ENCODE measurements around the gene MIOS. TPM values are rescaled to one million over a fixed set of nuclear protein-coding genes. Genes with fewer than 3 reads are reported as not detected.

MIOS gene
- total and polyA plus RNA-seq, 2 of the 8 experiments (the other 6 are each of a cell fraction or from before 2014, with no cell fraction given) = 15.5 to 50.7 TPM

Other genes starting within 250 kb of the MIOS start
- gene COL28A1, start 31.0 kb upstream of the MIOS start, total RNA-seq (2021; fragmentation: NEBNext Ultra II Directional; extraction: Animal tissue kit (Norgen Biotek cat#: 25700)) = 0.22 and 0.44 TPM in 2 replicates
- gene COL28A1, start 31.0 kb upstream of the MIOS start, polyA plus RNA-seq (2011; rRNA removed) = 0.24 and 0.38 TPM in 2 replicates
- 10.4 and 10.8 TPM in 2 replicates for gene UMAD1, start 73.9 kb downstream of the MIOS start, total RNA-seq (2021; fragmentation: NEBNext Ultra II Directional; extraction: Animal tissue kit (Norgen Biotek cat#: 25700))
- gene UMAD1, start 73.9 kb downstream of the MIOS start, polyA plus RNA-seq (2011; rRNA removed) = 7.7 and 12.3 TPM in 2 replicates
- gene RPA3, start 151.7 kb downstream of the MIOS start, total RNA-seq (2021; fragmentation: NEBNext Ultra II Directional; extraction: Animal tissue kit (Norgen Biotek cat#: 25700)) = 105 and 106 TPM in 2 replicates
- gene RPA3, start 151.7 kb downstream of the MIOS start, polyA plus RNA-seq (2011; rRNA removed) = 41.6 and 60.2 TPM in 2 replicates

Measured in H1 (cell line).